ENCODE measurements around the gene MYCBP2.

GRCh38 chr13:77176350-77176749 is 150.5 kb downstream of the MYCBP2 start:
- TF ChIP-seq CTCF (IDR thresholded peaks at IDR 0.05) (no peak), POLR2A (IDR thresholded peaks at IDR 0.05) (no peak)
